Naive B cell (primary cell): ENCODE data around the gene ALKBH3. TPM values are rescaled to one million over a fixed set of nuclear protein-coding genes. Genes with fewer than 3 reads are reported as not detected.
A peak's percentile ranks its signal among the peaks of the same experiment; 100 is the strongest.

Source experiments
- ATAC-seq, 2 donors: fragments of 150-1000 bp; cut with Tn5 transposase; 2 replicates each; pipeline ENCODE4 v1.10.0; 2021; ENCODE audit warnings: low read depth in 2 of 2, mild to moderate bottlenecking in 2 of 2, moderate library complexity in 2 of 2
- DNase-seq: peaks from one replicate; pipeline ENCODE4 v3.0.0; 2022
- H3K27ac Mint-ChIP-seq, 6 donors: one replicate each; pipeline ENCODE4 v1.8.0; 2020 to 2022; ENCODE audit warnings: mild to moderate bottlenecking in 6 of 6, mixed read lengths in 6 of 6, moderate library complexity in 5 of 6, inconsistent platforms in 2 of 6
- H3K27me3 Mint-ChIP-seq, 3 donors: one replicate each; pipeline ENCODE4 v1.8.0; 2021 to 2022; ENCODE audit warnings: mixed read lengths in 3 of 3, mild to moderate bottlenecking in 1 of 3
- H3K36me3 Mint-ChIP-seq, 2 donors: one replicate each; pipeline ENCODE4 v1.8.0; 2020 to 2022; ENCODE audit warnings: mixed read lengths in 2 of 2, inconsistent platforms in 1 of 2, mild to moderate bottlenecking in 1 of 2
- H3K4me1 Mint-ChIP-seq, 3 donors: one replicate each; pipeline ENCODE4 v1.8.0; 2020 to 2022; ENCODE audit warnings: mixed read lengths in 3 of 3, inconsistent platforms in 1 of 3, mild to moderate bottlenecking in 1 of 3, moderate library complexity in 1 of 3
- H3K4me3 Mint-ChIP-seq, 8 donors: one replicate each; pipeline ENCODE4 v1.8.0; 2020 to 2022; ENCODE audit warnings: mild to moderate bottlenecking in 8 of 8, mixed read lengths in 8 of 8, moderate library complexity in 8 of 8, inconsistent platforms in 2 of 8
- H3K9me3 Mint-ChIP-seq, 7 donors: one replicate each; pipeline ENCODE4 v1.8.0; 2020 to 2022; ENCODE audit warnings: mixed read lengths in 7 of 7, mild to moderate bottlenecking in 5 of 7, inconsistent platforms in 2 of 7, moderate library complexity in 1 of 7
- polyA plus RNA-seq, 6 donors: library from polyadenylated mRNA; unstranded; fragments of 300-500 nt; fragmentation: Illumina TruSeq; gene quantifications; one replicate each; pipeline ENCODE4 v1.2.3, GENCODE V29; 2021; ENCODE audit warnings: low read depth in 6 of 6

The ALKBH3 gene
- polyA plus RNA-seq, 6 donors from 2014 or later = 15.3 to 40.4 (median 33.5) TPM

GRCh38 chr11:43920598-43921419, 40.2 kb downstream of the ALKBH3 start:
- Mint-ChIP-seq H3K36me3 (peaks cover 0 to 34% of the 10 kb centered on the region in 2 donors), H3K27me3 (no peaks in the 10 kb centered on the region), H3K9me3 (no peaks in the 10 kb centered on the region), H3K27ac (no peak overlapping the region), H3K4me1 (no peaks in the 10 kb centered on the region), H3K4me3 (no peak overlapping the region)
- DNase-seq = no peak
- no peak for ATAC-seq

GRCh38 chr11:43921561-43922294, 41.1 kb downstream of the ALKBH3 start:
- Mint-ChIP-seq H3K36me3 (peaks cover 0 to 34% of the 10 kb centered on the region in 2 donors), H3K27me3 (no peaks in the 10 kb centered on the region), H3K4me3 (no peak overlapping the region), H3K9me3 (no peaks in the 10 kb centered on the region), H3K4me1 (no peaks in the 10 kb centered on the region), H3K27ac (peak overlapping the region in 1 of 6 donors; percentile 14)
- ATAC-seq (no peak), DNase-seq (no peak)

- Mint-ChIP-seq H3K4me1 (no peaks in the 10 kb centered on the region), H3K9me3 (no peaks in the 10 kb centered on the region), H3K4me3 (no peak overlapping the region), H3K27ac (peak overlapping the region in 1 of 6 donors; percentile 8), H3K27me3 (no peaks in the 10 kb centered on the region), H3K36me3 (peaks cover 0 to 34% of the 10 kb centered on the region in 2 donors)
- no peak for ATAC-seq
- no peak for DNase-seq
Observed at GRCh38 chr11:43922295-43922648, 41.6 kb downstream of the ALKBH3 start.

- Mint-ChIP-seq H3K27me3 (no peaks in the 10 kb centered on the region), H3K4me3 (no peak overlapping the region), H3K9me3 (no peaks in the 10 kb centered on the region), H3K27ac (peak overlapping the region in 1 of 6 donors; percentile 47), H3K4me1 (no peaks in the 10 kb centered on the region), H3K36me3 (peaks cover 0 to 34% of the 10 kb centered on the region in 2 donors)
- no peak for ATAC-seq
- DNase-seq = no peak
Observed at GRCh38 chr11:43922744-43923405, 42.2 kb downstream of the ALKBH3 start.

GRCh38 chr11:43923406-43924111, 42.9 kb downstream of the ALKBH3 start:
- Mint-ChIP-seq H3K4me1 (no peaks in the 10 kb centered on the region), H3K27ac (peak overlapping the region in 1 of 6 donors; percentile 47), H3K27me3 (no peaks in the 10 kb centered on the region), H3K36me3 (peaks cover 0 to 31% of the 10 kb centered on the region in 2 donors), H3K4me3 (no peak overlapping the region), H3K9me3 (no peaks in the 10 kb centered on the region)
- DNase-seq (no peak), ATAC-seq (no peak)

GRCh38 chr11:43924112-43924855, 43.7 kb downstream of the ALKBH3 start:
- H3K9me3 Mint-ChIP-seq = no peaks in the 10 kb centered on the region
- no peak overlapping the region for H3K27ac Mint-ChIP-seq
- H3K36me3 Mint-ChIP-seq = peaks cover 0 to 25% of the 10 kb centered on the region in 2 donors
- ATAC-seq (no peak), DNase-seq (no peak)
- H3K27me3 Mint-ChIP-seq = no peaks in the 10 kb centered on the region
- H3K4me1 Mint-ChIP-seq = no peaks in the 10 kb centered on the region
- H3K4me3 Mint-ChIP-seq = no peak overlapping the region

GRCh38 chr11:43925063-43925931, 44.7 kb downstream of the ALKBH3 start:
- Mint-ChIP-seq H3K9me3 (no peaks in the 10 kb centered on the region), H3K4me3 (no peak overlapping the region), H3K4me1 (no peaks in the 10 kb centered on the region), H3K27ac (no peak overlapping the region), H3K27me3 (no peaks in the 10 kb centered on the region), H3K36me3 (peaks cover 0 to 18% of the 10 kb centered on the region in 2 donors)
- ATAC-seq = no peak
- DNase-seq = no peak

- no peak for ATAC-seq
- H3K4me3 Mint-ChIP-seq = no peak overlapping the region
- DNase-seq = no peak
- no peaks in the 10 kb centered on the region for H3K27me3 Mint-ChIP-seq
- H3K27ac Mint-ChIP-seq = no peak overlapping the region
- no peaks in the 10 kb centered on the region for H3K4me1 Mint-ChIP-seq
- H3K9me3 Mint-ChIP-seq = no peaks in the 10 kb centered on the region
- peaks cover 0 to 12% of the 10 kb centered on the region in 2 donors for H3K36me3 Mint-ChIP-seq
Observed at GRCh38 chr11:43925932-43926505, 45.4 kb downstream of the ALKBH3 start.

- ATAC-seq = no peak
- no peaks in the 10 kb centered on the region for H3K9me3 Mint-ChIP-seq
- H3K27me3 Mint-ChIP-seq = no peaks in the 10 kb centered on the region
- H3K4me3 Mint-ChIP-seq = no peak overlapping the region
- peaks cover 0 to 5% of the 10 kb centered on the region in 2 donors for H3K36me3 Mint-ChIP-seq
- no peak overlapping the region for H3K27ac Mint-ChIP-seq
- no peaks in the 10 kb centered on the region for H3K4me1 Mint-ChIP-seq
- no peak for DNase-seq
Observed at GRCh38 chr11:43927070-43927469, 46.4 kb downstream of the ALKBH3 start.

- H3K4me3 Mint-ChIP-seq = no peak overlapping the region
- H3K9me3 Mint-ChIP-seq = no peaks in the 10 kb centered on the region
- DNase-seq (no peak), ATAC-seq (no peak)
- H3K27ac Mint-ChIP-seq = peak overlapping the region in 1 of 6 donors; percentile 20
- H3K27me3 Mint-ChIP-seq = no peaks in the 10 kb centered on the region
- no peaks in the 10 kb centered on the region for H3K4me1 Mint-ChIP-seq
- no peaks in the 10 kb centered on the region for H3K36me3 Mint-ChIP-seq
Observed at GRCh38 chr11:43927925-43928707, 47.5 kb downstream of the ALKBH3 start.

GRCh38 chr11:43928721-43929120, 48.1 kb downstream of the ALKBH3 start:
- no peak overlapping the region for H3K4me3 Mint-ChIP-seq
- no peak overlapping the region for H3K27ac Mint-ChIP-seq

More at GRCh38 chr11:43928721-43929120, 48.1 kb downstream of the ALKBH3 start:
- no peaks in the 10 kb centered on the region for H3K36me3 Mint-ChIP-seq
- DNase-seq = no peak
- ATAC-seq = no peak
- peaks cover 0 to 2% (median 0%) of the 10 kb centered on the region in 3 donors for H3K27me3 Mint-ChIP-seq
- H3K9me3 Mint-ChIP-seq = no peaks in the 10 kb centered on the region
- H3K4me1 Mint-ChIP-seq = no peaks in the 10 kb centered on the region
